Stimulated activated CD8-positive, alpha-beta memory T cell treated with anti-CD3 and anti-CD28 coated beads, Interleukin-15, amount 100 ng/mL, for 24 hours (primary cell): ENCODE results near the gene TMEM204.

ENCODE experiments used
- DNase-seq: peaks from one replicate; pipeline ENCODE4 v3.0.0-alpha.2; 2020; ENCODE audit warnings: low read depth

TMEM204 gene

GRCh38 chr16:1538804-1539520, 5.5 kb downstream of the TMEM204 start:
- no peak for DNase-seq

- no peak for DNase-seq
Measured at GRCh38 chr16:1539720-1540555, 6.5 kb downstream of the TMEM204 start.

DNA sequence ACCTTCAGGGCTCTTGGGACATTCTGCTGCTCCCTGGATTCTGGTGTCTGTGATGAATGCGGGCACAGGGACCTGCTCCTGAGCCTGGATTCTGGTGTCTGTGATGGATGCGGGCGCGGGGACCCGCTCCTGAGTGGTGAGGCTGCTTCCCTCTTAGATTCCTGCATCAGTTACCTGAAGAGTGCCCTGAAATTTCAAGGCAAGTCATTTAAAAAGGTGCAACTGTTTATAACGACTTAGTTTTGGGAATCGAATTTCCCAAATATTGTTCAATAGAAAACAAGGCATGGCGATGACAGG, 7.0 kb downstream of the TMEM204 start:
- DNase-seq = no peak

DNA sequence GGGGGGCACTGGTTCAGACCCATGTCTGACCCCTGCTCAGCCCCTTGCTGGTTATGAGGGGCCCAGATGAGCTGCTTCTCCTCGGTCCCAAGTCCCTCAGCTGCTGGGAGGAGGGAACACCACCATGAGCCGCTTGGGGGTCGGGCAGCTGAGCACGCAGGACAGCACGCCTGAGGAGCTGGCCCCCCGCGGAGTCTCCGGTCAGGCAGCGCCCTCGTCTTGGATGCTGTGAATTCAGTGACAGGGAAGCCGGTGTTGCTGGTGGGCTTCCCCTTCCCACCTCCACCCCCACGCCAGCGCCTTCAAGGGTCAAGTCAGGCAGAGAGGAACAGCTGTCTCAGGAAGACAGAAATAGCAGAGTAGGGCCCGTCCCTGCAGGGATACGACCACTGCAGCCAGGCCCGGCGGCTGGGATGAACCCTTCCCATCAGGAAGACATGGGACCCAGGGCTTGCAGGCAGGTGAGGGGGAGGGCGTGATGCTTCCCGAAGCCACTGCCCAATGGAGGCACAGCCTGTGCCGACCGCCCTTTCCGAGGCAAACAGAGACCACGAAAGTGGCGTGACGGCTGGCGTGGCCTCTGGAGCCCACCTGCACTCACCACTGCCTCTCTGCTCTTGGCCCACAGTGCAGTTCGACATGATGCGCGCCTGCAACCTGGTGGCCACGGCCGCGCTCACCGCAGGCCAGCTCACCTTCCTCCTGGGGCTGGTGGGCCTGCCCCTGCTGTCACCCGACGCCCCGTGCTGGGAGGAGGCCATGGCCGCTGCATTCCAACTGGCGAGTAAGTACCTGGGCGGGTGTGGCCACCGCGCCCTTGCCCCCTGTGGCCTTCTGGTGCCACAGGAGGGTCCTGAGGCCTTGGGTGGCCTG, 8.1 kb downstream of the TMEM204 start:
- no peak for DNase-seq

- no peak for DNase-seq
Measured at GRCh38 chr16:1542166-1542500, 8.7 kb downstream of the TMEM204 start.

GRCh38 chr16:1542533-1542932, 9.1 kb downstream of the TMEM204 start:
- DNase-seq = no peak

DNA sequence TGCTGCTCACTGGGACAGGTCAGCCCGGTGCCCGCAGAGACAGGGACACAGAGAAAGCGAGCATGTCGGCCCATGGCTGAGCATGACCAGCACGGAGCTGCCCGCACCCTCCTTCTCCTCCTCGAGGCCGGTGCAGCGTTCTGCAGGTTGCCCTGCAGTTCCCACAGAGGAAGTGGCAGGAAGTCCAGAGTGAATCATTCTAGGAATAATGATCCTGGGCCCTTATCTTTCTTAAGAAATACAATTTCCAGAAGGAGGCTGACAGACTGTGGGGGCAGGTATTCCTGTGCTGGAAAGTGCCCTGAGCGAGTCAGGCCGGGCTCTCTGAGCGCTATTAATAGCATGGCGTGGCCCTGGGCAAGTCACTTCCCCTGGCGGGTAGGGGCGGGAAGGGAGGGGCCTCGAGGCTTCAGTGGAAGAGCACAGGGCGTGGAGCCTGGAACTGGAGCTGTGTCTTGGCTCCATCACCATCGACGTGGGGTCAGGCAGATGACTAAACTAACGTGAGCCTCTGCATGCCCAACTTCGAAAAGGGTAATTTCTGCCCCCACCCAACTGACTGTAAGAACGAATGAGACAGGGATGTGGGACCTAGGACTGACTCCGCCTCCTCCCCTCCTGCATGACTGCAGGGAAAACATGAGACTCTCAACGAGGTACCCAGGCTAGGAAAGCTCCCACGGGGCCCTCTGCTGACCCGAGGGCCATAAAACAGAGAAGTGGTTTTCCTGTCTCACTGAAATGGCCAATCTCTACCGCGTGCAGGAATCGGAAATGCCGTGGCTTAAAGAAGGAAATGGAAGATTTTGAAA, 9.8 kb downstream of the TMEM204 start:
- no peak for DNase-seq

DNA sequence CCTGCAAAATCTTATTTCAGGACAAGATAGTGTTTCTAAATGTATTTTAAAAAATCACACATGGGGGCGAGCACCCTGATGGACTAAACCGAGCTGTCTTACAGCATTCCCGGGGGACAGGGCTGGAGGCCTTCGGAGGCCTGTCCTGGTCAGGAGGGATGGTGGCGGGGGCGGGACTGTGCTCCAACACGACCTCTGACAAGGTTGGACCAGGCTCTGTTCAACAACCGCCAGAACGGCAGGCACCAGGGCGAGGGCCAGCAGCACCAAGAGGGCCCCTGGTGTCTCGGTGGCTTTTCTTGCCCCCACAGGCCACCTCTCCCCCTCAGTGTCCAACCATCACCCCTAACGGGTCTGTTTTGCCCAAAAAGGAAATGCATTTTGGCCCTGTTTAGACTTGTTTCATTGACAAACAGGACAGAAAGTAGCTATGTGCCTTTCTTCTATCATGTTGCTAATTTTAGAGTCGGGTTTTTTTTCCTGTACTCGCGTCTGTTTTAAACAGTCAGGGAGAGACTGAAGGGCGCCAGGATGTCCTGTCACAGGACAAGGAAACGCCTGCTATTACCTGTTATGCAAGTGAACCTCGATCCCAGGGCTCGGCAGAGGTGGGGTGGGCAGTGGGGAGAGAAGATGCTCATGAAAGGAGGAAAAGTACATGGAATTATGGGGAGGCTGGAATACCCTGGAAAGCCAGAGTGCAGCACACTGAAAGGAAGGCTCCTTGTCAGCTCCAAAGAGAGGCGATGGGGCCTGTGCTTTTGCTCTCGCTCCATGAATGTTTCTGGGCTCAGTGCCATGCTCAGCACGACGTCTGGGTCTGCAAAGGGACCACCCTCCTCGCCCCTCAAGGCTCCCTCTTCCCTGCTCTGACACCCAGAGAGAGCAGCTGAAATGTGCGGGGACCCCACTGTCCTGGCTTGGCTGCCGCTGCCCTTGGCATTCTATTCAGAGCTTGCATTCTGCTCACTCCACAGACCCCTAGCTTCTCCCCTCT, 11.9 kb downstream of the TMEM204 start:
- DNase-seq = no peak

- no peak for DNase-seq
Measured at GRCh38 chr16:1546430-1546829, 13.0 kb downstream of the TMEM204 start.

GRCh38 chr16:1548233-1548632, 14.8 kb downstream of the TMEM204 start:
- DNase-seq = no peak

DNA sequence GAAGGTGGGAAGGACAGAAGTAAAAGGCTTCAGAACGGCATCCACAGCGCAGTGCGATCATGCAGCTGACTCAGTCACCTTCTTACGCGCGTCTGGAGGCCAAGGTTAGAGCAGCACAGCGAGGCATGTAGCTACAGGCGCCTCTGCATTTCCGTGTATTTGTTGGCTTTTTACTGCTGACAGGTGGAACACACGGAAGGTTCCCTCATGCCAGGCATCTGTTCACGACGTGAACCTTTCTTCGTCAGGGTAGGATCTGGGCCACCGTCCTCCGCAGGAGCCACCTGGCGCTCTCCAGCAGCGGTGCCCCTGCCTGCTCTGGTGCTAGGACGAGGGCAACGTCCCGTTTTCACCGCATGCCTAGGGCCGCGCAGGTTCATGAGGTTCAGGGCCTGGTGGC, 15.3 kb downstream of the TMEM204 start:
- no peak for DNase-seq

GRCh38 chr16:1550069-1550468, 16.6 kb downstream of the TMEM204 start:
- DNase-seq = no peak

- DNase-seq = no peak
Measured at GRCh38 chr16:1550696-1551095, 17.2 kb downstream of the TMEM204 start.

DNA sequence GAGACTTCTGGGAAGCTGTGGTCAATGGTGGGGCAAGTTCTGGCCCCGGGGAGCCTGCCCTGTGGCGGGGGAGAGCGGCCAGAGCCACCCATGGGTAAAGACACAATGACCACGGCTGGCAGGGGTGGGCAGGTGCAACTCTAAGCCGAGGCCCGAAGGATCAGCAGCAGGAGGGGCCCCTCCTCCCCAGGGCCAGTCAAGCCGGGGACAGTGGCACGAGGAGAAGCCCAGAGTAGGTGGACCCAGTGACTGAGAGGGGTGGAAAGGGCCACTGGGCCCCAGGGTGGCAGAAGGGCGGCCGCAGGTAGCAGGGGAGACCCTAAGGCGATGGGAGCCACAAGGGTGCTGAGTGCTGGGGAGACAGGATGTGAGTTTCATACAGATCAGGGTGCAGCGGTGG, 17.7 kb downstream of the TMEM204 start:
- no peak for DNase-seq

GRCh38 chr16:1552129-1552528, 18.7 kb downstream of the TMEM204 start:
- DNase-seq = no peak

GRCh38 chr16:1553946-1554825, 20.7 kb downstream of the TMEM204 start:
- no peak for DNase-seq

GRCh38 chr16:1554826-1555445, 21.5 kb downstream of the TMEM204 start:
- no peak for DNase-seq

DNA sequence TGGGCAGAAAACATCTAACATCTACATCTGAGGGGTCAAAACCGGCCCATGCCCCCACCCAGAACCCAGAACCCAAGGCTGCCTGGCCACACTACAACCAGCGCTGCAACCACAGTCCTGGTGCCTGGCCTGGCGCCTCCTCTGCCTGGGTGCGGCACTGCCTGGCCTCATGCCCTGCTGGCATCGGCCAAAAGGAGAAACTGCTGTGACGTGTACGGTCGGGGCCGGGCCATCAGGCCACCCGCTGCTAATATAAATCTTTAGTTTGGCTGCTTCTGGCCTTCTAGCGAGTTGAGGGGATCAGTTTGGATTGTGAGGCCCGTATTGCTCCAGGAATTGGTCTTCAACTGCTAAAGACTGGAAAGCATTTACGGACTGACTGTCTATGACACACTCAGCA, 22.8 kb downstream of the TMEM204 start:
- no peak for DNase-seq

- DNase-seq = no peak
Measured at GRCh38 chr16:1557074-1557473, 23.6 kb downstream of the TMEM204 start.
